GM19438 (cell line): ENCODE measurements around the gene PPP6R2.

ENCODE experiments used
- ATAC-seq: cut with Tn5 transposase; IDR thresholded peaks from one replicate; pipeline ENCODE4 v1.9.1; 2021; ENCODE audit warnings: low read depth; ENCODE audit not compliant: unreplicated experiment

The PPP6R2 gene, protein sequence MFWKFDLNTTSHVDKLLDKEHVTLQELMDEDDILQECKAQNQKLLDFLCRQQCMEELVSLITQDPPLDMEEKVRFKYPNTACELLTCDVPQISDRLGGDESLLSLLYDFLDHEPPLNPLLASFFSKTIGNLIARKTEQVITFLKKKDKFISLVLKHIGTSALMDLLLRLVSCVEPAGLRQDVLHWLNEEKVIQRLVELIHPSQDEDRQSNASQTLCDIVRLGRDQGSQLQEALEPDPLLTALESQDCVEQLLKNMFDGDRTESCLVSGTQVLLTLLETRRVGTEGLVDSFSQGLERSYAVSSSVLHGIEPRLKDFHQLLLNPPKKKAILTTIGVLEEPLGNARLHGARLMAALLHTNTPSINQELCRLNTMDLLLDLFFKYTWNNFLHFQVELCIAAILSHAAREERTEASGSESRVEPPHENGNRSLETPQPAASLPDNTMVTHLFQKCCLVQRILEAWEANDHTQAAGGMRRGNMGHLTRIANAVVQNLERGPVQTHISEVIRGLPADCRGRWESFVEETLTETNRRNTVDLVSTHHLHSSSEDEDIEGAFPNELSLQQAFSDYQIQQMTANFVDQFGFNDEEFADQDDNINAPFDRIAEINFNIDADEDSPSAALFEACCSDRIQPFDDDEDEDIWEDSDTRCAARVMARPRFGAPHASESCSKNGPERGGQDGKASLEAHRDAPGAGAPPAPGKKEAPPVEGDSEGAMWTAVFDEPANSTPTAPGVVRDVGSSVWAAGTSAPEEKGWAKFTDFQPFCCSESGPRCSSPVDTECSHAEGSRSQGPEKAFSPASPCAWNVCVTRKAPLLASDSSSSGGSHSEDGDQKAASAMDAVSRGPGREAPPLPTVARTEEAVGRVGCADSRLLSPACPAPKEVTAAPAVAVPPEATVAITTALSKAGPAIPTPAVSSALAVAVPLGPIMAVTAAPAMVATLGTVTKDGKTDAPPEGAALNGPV

DNA sequence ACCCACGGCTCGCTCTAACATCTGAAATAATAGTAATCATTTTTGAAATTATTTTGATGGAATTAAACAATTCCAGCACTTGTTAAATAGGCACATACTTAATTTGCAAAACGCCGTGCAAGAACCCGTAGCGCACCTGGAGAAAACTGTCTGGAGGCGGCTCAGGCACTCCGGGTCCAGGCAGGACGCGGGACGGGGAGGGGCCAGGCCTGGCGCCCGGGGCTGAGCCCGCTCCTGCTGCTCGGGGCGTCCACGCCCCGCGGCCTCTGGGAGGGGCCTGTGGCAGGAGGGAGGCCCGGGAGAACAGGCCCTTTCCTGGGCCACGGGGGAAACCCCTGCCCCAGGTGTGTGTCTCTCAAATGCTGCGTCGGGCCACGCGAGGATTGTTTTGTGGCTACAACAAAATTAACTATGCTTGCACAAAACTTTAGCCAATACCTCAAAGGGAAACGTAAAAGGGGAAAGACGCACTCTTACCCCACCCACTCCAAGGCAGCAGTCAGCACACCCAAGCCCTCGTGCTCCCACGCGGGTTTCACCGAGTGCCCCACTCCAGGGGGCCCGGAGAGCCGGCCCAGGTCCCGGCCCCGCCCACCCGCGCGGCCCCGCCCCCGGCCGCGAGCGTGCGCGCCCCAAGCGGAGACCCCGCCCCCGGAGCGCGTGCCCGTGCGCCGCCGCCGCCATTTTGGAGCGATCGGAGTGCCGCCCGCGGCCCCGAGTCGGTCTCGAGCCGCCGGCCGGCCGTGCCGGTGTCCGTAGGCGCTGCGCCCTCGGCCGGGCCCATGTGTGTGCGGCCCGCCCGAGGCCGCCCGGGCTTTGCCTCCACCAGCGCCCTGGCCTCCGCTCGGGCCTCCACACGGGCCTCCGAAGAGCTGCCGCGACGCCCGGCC, at the start of gene PPP6R2:
Gene PPP6R2 (plus strand): TSS at position 677 of the 890 bp plus-strand sequence. CDS start 50,582 bp downstream, outside the sequence.
- ATAC-seq: peak; percentile 56

DNA sequence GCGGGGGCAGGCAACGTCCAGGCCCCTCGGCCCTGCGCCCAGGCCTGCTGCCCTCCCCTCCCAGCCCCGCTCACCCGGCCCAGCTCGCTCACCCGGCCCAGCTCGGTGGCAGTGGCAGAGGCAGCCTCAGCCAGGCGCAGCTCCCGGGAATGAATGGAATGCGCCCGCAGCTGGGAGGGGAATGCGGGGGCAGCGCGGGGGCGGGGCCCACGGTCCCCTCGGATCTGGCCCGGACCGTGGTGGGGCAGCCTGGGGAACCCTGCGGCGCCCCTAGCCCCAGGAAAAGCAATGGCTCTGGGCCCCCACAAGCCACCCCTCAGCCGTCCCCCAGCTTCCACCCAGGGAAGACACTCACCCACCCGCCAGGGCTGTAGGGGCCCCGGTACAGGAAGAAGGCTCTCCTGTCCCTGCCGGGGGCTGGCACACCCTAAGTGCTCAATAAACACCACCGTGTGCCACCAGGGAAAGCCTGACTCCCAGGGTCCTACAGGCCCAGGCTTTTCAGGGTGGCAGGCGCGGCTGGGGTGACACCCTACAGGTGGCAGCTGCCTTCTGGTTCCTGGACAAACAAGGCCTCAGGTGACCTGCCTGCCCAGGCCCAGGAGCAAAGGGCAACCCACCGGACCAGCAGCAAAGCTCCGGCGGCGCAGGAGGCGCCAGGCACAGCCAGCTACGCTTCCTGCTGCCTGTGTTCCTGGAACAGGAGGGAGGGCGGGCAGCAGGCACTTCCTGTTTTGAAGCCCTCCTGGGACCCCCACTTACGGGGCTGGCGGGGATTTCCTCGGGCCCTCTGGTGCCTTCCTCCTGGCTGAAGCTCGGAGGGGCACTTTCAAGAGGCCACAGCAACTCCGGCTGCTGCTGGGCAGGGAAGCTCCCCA, 49.4 kb upstream of the PPP6R2 start:
- no peak for ATAC-seq

DNA sequence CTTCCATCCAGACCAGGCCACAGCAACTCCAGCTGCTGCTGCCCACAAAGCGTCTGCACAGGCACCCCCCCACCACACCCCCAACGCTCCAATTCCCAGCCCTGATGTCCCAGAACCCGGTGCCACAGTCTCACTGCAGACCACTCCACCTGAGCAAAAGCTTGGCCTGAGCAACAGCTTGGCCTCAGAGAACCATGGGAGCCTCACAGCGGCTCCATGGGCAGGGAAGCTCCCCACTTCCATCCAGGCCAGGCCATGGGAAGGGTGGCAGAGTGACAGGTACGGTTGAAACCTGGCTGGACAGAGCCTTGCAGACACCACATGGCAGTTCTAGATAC, 48.8 kb upstream of the PPP6R2 start:
- no peak for ATAC-seq

DNA sequence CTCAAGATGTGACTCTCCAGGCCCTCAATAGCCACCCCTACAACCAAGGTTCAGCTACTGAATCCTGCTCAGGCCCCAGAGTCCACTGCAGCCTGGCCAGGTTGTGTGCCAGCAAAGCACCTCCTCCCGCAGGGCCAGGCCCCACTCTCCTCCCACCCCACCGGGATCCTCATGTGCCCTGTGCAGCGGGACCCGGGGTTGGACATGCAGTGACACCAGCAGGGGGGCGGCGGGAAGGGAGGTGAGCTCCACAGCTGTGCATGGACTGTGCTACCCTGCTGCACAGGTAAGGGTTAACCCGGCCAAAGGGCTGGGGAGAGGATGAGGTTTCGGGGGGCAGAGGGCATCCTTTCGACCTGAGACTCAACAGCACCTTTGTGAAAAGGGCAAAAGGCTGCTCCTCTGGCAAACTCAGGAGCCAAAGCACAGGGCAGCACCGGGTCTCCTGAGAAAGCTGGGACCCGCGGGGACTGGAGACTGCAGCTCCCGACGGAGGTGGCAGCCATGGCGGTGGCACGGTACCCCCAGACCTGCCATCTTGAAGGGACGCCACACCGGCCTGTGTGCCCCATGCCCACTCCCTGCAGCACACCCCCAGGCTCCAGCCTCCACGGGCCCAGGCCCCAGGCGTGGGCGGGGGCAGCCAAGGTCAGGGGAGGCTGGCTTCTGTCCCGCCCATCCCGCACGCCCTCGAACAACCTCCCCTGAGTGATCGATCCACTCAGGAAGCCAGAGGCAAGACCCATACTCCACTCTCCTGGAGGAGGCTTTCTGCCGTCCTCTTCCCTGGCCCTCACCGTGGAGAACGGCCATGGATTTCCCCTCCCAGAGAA, 46.3 kb upstream of the PPP6R2 start:
- ATAC-seq: no peak

DNA sequence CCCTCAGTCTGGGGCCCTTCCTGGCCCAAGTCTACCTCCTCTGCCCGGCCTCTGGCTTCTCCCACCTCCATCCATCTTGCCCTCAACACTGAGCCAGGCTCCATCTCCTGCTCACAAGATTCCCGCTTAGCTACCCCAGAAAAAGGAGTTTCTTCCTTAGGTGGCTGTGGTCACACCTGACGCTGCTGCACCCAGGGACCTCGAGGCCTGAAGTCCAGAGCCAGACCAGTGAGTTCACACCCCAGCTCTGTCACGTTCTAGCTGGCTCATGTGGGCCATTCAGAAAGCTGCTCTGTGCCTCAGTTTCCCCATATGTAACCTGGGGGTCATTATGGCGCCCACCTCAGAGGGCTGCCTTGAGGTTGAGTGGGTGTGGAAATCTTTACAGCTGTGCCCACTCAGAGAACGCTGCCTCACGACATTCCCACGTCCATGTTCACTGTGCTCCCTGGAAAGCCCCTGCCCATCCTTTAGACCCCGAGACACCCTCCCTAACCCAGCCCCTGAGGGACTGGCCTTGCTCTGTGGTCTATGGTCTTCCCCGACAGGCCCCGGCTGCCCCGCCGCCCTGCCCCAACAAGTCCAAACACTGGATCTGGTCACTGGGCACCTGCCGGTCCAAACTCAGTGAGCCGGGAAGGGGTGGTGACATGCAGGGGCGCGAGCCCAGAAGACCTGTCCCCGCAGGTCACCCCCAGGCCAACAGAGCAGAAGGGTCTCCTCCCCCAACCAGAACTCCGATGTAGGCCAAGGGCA, 45.4 kb upstream of the PPP6R2 start:
- no peak for ATAC-seq

DNA sequence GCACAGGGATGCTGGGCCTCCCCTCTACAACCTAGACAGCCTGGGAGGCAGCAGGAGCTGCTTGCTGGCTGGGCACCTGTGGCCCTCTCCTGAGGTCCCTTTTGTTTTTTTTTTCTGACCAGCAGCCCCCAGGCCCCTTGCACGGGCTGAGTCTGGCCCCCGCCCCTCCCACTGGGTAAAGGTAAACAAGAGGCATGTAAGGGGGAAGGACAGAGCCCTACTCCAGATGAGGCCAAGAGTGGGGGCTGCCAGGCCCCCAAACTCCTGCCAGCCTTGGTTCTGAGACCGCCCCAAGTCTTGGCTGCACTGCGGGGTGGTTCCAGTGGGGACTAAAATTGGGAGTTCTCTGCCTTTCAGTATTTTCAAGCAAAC, 44.9 kb upstream of the PPP6R2 start:
- no peak for ATAC-seq

DNA sequence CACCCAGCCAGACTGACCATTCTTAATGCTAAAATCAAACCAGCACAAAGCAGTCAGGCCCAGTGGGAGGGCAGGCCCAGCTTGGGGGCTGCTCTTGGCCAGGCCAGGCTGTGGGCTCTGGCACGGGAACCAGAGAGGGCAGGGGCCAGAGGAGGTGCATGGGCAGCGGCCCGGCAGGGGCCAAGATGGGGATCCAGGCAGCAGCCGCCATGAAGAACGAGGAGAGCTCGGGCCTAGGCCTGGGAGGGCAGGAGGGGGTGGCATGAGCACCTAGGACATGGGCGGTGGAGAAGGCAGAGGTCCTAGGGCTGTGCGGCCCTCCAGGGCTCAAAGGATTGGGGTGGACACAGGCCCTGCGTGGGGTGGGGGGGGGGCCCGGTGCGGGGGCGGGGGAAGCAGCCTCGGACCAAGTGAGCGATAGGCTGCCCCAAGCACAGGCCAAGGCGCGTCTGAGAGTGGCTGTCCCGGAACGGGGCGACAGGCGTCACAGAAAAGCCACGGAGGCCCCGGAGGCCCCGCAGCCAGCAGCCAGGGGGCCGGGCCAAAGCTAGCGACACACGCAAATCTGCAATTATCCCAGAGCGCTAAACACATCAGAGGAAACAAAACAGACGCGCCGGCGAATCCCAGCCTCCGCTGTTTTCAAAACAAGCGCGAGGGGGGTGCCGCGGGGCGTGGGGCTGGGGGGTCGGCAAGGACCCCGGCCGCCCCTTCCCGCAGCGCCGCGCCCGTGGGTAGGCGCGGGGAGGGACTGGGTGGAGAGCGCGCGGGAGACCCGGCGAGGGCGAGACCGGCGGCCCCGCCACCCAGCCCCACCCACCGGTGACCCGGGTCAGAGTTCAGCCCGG, 44.0 kb upstream of the PPP6R2 start:
- no peak for ATAC-seq

DNA sequence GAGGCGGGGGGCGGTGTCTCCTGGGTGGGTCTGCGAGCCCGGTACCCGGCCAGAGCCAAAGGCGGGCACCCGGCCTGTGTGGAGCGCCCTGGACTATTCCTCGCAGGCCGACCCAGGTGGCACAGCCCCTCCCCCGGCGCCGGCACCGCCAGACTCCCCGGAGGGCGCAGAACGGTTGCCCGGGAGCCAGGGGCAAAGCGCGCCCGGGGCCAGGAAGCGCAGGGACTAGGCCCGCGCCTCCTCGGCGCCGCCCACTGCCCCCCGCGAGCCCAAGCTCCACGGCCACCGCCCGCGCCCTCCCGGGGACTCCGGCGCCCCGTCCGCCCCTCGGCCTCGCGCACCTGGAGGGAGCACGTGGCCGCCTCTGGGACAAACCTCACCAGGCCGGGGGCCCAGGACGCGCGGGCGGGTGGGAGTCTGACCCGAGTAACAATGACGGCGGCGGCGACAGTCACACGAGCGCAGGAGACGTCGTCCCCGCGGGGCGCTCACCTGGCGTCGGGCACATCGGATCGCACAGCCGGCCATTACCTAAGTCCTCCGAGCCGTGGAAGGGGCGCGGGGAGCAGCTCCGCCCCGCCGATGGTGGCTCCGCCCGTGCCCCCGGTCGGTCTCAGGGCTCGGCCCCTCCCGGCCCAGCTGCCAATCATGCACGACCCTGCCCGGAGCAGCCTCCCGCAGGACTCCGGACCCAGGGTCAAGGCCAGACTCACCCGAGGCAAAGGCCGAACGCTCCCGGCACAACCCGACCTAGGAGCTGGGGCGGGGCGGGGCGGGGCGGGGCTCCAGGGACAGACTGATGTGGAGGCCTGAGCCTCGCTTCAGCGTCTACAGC, 43.1 kb upstream of the PPP6R2 start:
- no peak for ATAC-seq

DNA sequence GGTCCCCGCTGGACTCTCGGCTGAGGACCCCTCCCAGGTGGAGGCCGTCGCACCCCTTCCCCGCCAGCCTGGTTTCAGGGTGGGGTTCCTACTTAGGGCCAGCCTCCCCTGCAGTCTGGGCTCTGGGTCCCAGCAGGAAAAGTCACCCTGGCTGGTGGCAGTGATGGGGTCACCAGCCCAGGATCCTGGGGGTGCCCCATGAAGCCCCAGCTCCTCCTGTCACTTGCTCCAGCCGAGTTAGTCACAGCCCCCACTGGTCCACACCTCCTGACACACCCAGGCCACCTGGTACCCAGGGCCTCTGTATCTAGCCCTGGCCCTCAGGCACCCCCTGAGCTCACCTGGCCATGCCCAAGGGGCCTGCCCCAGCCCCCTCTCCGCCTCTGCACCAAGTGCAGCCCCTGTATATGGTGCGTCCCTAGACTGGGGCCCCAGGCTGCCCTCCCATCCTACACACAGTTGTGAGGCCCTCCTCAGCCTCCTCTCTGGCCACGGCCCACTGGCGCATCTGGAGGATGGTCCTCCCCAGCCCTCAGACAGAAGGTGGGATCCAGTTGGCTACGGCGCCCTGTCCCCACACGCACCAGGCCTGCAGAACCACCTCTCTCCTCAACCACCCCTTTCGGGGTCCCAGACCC, 42.4 kb upstream of the PPP6R2 start:
- ATAC-seq: no peak

DNA sequence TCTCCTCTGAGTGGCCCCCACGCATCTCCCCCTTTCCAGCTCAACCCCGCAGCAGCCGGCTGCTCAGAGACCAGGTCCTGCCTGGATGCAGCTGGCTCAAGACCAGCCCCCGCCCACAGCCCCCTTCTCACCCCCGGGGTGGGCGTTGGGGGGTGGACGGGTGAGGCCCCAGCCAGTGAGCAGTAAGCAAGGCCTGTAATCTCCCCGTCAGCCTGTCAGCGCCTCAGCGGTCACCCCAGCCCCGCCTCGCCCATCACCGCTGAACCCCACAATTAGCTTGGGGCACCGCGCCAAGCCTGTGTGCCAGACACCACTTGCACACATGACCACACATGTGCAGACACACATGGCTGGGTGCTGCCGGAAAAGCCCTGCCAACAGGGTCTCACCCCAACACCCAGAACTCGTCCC, 41.5 kb upstream of the PPP6R2 start:
- ATAC-seq: no peak

DNA sequence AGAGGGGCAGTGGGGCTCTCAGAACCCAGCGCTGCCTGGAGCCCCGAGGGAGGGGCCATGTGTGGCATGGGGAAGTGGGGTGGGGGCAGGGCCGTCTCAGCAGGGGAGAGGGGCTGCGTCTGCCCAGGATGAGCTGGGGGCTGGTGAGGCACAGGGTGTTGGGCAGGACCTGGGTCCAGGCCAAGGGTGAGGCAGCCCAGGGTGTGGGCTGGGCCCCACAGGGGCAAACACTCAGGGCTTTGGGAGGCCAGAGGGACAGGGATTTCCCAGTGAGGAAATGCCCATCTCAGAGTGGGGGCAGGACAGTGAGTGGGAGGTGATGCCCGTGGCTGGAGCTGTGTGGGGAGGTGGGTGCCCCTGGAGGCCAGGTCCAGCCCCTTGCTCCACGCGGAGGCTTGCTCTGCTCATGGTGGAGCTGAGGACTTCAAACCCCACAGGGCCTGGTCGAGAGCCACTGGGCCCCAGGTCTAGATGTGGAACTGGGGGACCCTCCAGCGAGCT, 41.0 kb upstream of the PPP6R2 start:
- no peak for ATAC-seq

DNA sequence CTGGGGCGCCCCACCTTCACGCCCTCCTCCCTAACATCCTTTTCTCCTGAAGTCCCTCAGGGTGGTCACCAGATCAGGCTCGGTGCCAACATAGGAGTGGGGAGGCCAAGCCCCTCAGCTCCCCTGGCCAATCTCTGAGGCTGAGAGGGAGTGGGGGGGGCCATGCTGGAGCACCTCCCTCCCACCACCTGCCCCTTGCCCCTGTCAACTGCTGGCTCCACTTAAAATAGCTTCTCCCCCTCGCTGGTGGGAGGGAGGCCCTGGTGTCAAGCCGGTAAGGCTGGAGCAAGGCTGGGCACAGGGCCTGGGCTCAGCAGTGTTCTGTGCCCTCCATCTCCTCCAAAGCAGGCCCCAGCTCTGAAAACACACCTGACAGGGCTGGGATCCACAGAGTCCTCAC, 40.6 kb upstream of the PPP6R2 start:
- ATAC-seq: no peak

DNA sequence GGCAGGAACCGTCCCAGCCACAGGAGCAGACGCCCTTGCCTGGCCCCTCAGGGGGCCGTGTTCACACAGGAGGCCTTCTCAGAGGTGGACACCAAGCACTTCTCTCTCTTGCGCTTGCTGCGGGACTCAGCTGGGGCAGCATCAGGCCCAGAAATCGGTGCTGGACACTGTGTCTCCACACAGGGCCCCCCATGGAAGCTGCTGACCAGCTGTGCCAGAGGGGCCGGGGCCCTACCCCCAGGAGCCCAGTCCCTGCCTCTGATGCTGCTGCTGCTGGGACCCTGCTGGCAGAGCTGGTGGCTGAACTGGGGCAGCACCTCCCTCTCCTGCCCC, 39.6 kb upstream of the PPP6R2 start:
- no peak for ATAC-seq

DNA sequence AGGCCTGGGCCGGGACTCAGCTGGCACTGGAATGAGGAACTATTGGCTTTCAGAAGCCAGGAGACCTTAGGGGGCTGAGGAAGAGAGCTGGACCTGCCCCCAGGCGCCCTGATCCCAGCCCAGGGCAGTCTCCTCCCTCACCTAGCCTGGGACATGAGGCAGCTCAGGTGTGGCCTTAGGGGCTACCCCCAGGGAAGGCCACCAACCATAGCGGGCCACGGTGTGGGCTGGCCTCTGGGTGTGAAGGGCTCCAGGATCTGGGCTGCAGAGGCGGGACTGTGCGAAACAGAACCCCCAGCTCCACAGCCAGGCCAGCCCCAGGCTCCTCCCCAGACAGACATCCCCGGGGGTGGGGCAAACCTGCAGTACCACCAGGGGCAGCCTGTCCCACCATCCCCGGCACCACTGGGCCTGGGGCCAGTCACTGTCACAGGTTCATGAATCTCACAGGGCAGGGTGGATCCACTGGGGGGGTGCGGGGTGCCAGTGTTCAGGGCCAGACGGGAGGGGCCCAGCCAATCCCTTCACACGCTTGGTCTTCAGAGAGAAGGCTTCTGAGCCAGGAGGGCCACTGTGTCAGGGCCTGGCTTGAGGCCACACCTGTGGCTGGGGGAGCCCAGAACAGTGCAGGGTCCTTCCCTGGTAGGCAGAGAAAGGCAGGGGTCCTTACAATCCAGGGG, 39.1 kb upstream of the PPP6R2 start:
- ATAC-seq: no peak
